ENCODE measurements around the gene DPH7. TPM values are rescaled to one million over a fixed set of nuclear protein-coding genes. Genes with fewer than 3 reads are reported as not detected.
"Not testable (repeated sequence)": the region's sequence is repeated elsewhere in the genome, so short reads cannot be mapped to it uniquely, and the experiment has no call there.

DPH7 gene
- total RNA-seq: 10 to 100 TPM; 36.5 to 38.3 TPM

DNA sequence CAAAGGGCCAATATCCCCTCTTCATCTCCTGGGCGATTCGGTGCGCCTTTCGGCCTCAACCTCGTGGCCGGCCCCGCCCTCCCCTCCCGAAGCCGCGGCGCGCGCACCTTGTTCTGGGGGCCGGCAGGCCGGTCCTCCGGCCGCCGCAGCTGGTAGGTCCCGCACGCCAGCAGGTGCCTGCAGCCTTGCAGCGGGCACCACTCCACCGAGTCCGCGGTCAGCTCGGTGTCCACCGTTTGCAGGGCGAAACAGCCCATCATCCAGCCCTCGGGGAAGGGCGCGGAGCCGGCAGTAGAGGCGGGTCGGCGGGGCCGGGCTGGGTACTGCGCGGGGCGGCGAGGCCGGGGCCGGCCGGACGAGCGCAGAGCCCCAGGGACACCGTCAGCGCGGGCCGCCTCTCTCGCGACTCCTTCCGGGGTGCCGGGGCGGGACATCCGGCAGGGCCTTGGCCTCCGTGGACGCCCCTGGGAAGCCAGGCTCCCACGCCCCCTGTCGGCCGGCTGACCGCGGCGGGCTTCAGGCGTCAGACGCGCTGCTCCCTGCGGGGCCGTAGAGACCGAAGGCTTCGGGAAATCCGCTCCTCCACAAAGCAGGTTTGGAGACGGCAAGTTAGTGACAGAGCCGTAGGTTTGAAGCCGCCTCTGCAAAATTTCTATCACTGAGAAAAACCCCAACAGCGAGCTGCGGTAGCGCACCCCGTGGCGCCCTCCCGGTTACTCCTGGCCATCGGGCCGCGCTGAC, at the start of gene DPH7:
TSS of gene DPH7 (minus strand) at position 408 of the 741 bp plus-strand sequence. CDS start at position 260, 148 bp downstream.
- ChIA-PET POLR2A (interaction anchor here (0.5 to 1.6 kb wide), 4 partner anchors 10 to 40 kb away, joined by 4 to 8 read pairs (median 6); partner anchors contain the start of genes EHMT1 and ZMYND19), CTCF (interaction anchor here (0.7 to 1.5 kb wide), 11 partner anchors 8 to 94 kb away, joined by 3 to 8 read pairs (median 3); no protein-coding TSS in a partner anchor)

DNA sequence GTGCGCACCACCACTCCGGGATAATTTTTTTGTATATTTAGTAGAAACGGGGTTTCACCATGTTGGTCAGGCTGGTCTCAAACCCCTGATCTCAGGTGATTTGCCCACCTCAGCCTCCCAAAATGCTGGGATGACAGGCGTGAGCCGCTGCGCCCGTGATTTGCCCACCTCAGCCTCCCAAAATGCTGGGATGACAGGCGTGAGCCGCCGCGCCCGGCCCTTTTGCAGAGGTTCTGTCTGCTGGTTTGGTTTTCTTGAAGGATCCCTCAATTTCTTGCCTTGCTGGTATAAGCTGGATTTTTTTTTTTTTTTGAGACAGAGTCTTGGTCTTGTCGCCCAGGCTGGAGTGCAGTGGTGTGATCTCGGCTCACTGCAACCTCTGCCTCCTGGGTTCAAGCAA, 48.7 kb upstream of the DPH7 start:
- CTCF ChIA-PET: interaction anchor here (1.6 kb wide), 1 partner anchor 22 kb away, joined by 3 read pairs; the partner anchor contains the start of gene ARRDC1
- POLR2A ChIA-PET: interaction anchor here (1.7 kb wide), 1 partner anchor 9 kb away, joined by 5 read pairs; no protein-coding TSS in a partner anchor

DNA sequence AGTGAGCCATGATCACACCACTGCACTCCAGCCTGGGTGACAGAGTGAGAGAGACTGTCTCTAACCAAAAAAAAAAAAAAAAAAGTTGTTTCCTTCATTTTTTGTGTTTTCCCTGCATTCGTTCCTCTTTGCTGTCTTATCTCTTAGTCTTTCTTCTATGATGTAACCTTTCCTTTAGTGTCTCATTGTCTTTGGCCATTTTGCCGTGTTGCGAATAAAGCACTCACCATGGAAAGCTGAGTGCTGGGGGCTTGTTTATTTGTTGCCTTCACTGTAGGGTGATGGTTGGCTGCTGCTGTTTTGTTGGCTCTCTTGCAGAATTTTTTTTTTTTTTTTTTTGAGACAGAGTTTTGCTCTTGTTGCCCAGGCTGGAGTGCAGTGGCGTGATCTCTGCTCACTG, 47.7 kb upstream of the DPH7 start:
- CTCF ChIA-PET: interaction anchor here (0.7 kb wide), 1 partner anchor 108 kb away, joined by 4 read pairs; no protein-coding TSS in a partner anchor
- POLR2A ChIA-PET: interaction anchor here (0.6 to 0.7 kb wide), 2 partner anchors 34 to 497 kb away, joined by 4 to 7 read pairs; no protein-coding TSS in a partner anchor

DNA sequence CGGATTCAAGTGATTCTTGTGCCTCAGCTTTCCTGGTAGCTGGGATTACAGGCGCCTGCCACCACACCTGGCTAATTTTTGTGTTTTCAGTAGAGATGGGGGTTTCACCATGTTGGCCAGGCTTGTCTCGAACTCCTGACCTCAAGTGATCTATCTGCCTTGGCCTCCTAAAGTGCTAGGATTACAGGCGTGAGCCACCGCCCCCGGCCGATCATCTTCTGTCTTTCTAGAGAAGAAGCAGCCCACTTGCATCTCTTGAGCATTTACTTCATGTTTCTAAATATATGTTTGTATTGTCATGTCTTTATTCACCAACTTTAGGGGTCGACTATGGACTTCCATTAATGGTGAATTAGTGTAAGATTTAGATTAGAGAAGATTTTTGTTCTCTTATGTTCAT, 43.5 kb upstream of the DPH7 start:
- POLR2A ChIA-PET: not testable (repeated sequence)
- CTCF ChIA-PET: interaction anchor here (1.2 kb wide), 1 partner anchor 51 kb away, joined by 4 read pairs; no protein-coding TSS in a partner anchor

DNA sequence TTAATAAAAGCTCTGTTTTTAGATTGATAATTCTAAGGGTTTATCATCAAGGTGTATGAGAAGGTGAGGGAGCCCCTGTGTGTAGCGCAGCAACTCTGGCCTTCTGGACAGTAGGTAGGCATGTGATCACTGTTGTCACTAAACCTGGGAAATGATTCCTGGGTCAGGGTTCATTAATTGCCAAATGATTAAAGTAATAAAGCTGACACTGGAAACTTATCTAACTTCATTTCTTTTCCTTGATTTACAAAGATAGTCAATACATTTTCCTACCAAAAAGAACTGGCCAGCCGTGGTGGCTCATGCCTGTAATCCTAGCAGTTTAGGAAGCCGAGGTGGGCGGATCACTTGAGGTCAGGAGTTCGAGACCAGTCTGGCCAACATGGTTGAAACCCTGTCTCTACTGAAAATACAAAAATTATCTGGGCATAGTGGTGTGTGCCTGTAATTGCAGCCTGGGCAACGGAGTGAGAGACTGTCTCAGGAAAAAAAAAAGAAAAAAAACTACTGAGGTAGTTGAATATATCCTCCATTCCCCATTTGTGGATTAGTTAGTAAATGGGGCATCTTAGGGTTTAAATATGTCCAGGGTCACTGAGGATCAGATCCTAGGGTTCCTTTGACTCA, 42.5 kb upstream of the DPH7 start:
- POLR2A ChIA-PET: no interaction called here

DNA sequence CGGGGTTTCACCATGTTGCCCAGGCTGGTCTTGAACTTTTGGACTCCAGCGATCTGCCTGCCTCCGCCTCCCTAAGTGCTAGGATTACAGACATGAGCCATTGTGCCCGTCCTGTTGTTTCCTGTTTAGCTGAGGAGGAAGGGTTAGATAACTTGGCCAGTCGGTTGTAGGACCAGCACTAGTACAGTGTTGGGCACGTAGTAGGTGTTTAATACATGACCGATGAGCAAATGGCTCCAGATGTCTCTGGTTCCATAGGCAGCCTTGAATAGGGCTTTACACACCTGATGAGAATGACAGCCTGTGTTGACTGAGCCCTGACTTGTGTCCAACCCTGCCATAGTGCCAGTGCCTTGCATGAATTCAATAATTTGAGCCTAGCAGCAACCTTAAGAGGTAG, 41.9 kb upstream of the DPH7 start:
- ChIA-PET CTCF (no interaction called here), POLR2A (no interaction called here)

More for the DNA sequence above, 42.5 kb upstream of the DPH7 start:
- CTCF ChIA-PET: no interaction called here

DNA sequence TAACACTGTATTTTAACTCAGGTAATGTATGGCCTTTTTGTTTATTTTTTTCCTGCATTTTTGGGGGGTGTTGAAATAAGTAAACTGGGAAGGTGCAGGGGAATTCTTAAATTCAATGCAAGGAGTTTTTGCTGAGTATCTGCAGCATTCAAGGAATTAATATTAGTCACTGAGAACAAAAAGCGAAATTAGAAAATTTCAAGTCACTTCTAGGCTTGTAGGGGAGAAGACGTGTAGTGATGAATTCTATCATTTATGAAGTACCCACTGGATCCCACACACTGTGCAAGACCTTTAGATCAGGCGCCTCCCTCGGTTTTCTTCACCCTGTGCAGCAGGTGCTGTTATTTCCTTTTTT, 41.3 kb upstream of the DPH7 start:
- ChIA-PET CTCF (interaction anchor here (0.6 kb wide), 1 partner anchor 44 kb away, joined by 3 read pairs; no protein-coding TSS in a partner anchor), POLR2A (no interaction called here)

DNA sequence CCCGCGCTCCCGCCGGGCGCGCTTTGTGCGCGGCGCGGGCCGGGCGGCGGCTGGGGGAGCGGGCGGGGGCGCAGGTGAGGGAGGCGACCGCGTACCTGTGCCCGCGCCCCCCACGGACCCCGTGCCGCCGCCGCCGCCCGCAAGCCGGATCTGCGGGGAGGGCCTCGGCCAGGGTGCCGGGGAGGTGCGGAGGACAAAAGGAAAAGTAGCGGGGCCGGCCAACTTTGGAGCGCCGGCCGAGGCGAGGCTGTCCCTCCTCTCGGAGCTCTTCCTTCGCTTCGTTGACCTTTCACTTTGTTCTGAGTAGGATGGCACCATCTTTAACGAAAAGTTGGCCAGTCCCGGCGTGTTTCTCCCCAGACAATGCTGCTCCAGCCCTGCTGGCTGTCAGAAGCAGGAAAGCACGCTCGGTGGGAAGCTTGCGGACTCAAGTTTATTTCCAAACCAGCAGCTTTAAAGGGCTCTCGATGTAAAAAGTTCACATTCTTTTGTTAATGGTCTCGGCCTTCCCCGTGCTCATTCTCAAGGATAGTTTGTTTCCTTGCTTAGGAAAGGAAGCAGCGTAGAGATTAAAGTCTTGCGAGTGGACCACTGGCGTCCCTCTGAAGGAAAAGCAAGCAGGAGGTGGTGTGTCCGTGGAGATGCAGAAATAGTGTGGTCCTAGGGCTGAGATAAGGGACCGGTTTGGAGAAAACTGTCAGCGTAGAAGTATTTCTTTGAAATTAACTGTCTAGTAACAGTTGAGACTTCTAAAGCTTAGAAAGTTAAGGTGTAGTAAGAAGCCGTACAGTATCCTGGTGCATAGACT, 40.7 kb upstream of the DPH7 start:
- POLR2A ChIA-PET: interaction anchor here (0.6 to 1.6 kb wide), 4 partner anchors 14 to 40 kb away, joined by 3 to 8 read pairs (median 5); partner anchors contain the start of genes ARRDC1 and ZMYND19
- CTCF ChIA-PET: interaction anchor here (0.6 kb wide), 1 partner anchor 44 kb away, joined by 3 read pairs; no protein-coding TSS in a partner anchor

DNA sequence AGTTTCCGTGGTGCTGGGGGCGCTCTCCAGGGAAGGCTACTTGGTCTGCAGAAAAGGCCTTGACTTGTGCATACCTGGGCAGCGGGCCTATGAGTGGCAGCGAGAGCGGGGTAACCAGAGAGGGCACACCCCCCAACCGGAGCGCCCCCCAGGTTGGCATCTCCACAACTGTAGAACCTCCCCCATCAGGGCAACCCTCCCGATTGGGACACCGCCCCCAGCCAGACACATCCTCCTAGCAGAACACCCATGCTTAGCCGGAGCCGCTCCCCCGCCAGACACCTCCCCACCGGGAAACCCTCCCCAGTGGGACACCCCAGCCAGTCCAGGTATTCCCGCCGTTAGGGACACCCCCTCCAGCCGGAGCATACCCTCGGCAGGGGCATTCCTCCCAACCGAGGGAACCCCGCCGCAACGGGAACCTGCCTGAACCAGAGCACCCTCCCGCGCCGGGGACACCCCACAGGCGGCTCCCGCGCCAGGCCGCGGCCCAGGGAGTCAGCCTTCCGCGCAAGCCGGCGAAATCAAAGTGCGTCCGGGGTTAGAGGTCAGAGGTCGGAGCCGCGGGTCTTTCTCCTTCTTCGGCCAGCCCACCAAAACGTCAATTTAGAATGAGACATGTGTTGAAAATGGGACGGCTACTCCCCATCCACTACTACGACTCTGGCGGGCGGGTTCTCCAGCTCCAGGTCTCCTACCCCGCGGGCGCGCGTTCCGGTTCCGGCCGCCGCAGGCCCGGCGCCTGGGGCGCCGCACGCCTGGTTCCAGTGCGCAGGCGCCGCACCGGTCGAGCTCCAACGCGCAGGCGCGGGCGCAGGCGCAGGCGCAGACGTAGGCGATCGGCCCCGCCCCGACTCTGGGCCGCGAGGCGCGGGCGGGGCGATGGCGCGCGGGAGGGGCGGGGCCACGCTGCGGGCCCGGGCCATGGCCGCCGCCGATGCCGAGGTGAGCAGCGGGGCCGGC, 39.7 kb upstream of the DPH7 start, which contains the start of gene EHMT1:
TSS of gene EHMT1 (plus strand) at position 901 of the 963 bp plus-strand sequence. CDS start at position 925, 24 bp downstream.
- ChIA-PET POLR2A (interaction anchor here (0.6 to 1.6 kb wide), 4 partner anchors 10 to 39 kb away, joined by 3 to 8 read pairs (median 5); partner anchors contain the start of genes ARRDC1 and ZMYND19), CTCF (no interaction called here)

DNA sequence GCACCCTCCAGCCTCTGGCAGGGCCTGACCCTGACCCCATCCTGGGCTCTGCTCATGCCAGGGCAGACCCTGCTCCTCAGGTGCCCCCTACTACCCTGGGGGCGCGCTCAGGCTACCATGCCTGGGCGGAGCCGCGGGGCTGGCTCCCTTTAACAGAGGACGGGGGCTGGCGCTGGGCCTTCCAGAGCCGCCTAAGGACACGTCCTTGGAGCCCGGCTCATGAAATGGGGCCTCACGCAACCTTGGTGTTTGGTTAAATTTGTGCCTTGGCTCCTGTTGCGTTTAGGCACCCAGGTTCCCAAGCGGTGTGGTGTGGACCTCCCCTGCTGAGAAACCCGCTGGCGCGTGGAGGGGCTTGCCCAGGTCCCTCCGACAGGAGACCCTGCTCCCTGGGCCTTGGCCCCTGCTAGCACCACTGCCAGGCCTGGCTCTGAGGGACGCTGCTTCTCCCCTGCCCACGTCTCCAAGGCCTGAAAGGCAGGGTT, 36.7 kb upstream of the DPH7 start:
- CTCF ChIA-PET: no interaction called here
- POLR2A ChIA-PET: no interaction called here

DNA sequence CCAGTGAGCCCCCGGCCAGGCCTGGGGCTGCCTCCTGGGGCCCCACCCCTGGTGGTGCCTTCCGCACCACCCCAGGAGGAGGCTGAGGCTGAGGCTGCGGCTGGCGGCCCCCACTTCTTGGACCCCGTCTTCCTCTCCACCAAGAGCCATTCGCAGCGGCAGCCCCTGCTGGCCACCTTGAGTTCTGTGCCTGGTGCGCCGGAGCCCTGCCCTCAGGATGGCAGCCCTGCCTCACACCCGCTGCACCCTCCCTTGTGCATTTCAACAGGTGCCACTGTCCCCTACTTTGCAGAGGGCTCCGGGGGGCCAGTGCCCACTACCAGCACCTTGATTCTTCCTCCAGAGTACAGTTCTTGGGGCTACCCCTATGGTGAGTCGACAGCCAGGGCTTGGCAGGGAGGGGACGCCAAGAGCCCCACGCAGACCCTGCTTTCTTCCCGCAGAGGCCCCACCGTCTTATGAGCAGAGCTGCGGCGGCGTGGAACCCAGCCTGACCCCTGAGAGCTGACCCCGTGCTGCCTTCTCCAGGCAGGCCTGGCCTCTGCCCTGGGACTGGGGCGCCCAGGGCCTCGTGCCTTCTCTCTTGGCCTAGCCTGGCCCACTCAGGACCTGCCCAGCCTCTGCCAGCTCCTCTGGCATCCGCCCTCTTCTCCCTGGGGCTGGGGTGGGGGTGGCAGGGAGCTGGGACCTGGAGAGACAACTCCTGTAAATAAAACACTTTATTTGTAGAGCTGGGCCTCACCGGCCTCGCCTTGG, 36.1 kb upstream of the DPH7 start:
- CTCF ChIA-PET: no interaction called here
- POLR2A ChIA-PET: no interaction called here

DNA sequence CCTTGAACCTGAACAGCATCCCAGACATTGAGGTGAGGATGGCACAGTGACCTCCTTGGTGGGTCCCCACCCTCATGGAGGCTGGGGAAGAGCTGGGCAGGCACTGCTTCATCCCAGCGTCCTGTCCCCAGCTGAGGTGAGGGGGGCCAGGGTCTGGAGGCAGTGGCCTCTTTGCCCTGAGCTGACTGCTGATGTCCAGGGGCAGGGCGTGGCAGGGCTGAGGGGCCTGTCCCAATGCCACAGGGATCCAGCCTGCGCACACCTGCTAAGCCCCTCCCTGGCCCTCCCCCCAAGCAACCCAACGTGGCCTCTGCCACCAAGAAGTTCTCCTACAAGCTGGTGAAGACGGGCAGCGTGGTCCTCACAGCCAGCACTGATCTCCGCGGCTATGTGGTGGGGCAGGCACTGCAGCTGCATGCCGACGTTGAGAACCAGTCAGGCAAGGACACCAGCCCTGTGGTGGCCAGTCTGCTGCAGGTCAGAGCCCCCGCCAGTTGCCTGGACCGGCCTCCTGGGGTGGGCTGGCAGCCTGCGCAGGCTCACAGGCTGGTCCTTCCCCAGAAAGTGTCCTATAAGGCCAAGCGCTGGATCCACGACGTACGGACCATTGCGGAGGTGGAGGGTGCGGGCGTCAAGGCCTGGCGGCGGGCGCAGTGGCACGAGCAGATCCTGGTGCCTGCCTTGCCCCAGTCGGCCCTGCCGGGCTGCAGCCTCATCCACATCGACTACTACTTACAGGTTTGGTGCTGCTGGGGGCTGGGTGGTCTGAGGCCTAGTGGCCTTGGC, 35.2 kb upstream of the DPH7 start:
- ChIA-PET CTCF (no interaction called here), POLR2A (interaction anchor here (0.6 kb wide), 1 partner anchor 17 kb away, joined by 3 read pairs; no protein-coding TSS in a partner anchor)

DNA sequence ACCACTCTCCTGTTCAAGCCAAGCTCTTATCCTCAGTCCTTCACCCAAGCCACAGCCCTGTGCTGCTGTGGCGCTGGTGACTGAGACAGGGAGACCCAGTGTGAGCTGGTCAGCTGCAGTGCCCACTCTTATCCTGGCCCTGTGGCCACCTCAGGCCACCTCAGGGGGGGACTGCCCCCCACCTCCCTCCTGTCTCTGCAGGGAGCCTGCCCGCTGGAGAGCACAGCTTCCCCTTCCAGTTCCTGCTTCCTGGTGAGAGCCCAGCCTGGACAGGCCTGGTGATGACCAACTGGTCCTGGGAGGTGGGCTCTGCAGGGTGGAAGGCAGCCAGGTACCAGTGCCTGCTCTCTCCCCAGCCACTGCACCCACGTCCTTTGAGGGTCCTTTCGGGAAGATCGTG, 34.5 kb upstream of the DPH7 start:
- ChIA-PET CTCF (interaction anchor here (0.5 kb wide), 1 partner anchor 236 kb away, joined by 6 read pairs; no protein-coding TSS in a partner anchor), POLR2A (interaction anchor here (0.6 kb wide), 1 partner anchor 17 kb away, joined by 3 read pairs; no protein-coding TSS in a partner anchor)

DNA sequence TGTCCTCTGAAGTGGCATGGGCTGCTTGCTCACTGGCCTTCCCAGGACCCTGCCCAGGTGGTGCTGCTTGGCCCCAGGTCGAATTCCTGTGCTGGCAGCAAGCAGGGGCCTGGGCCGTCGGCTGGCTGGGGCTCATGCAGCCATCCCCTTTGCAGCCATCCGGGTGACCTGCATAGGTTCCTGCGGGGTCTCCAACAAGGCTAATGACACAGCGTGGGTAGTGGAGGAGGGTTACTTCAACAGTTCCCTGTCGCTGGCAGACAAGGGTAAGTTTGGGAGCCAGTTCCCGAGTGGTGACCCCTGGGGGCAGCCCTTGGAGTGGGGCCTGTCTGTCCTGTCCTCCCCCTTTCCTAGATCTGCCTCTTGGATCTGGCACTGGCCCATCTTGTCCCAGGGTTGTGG, 34.0 kb upstream of the DPH7 start:
- POLR2A ChIA-PET: no interaction called here

DNA sequence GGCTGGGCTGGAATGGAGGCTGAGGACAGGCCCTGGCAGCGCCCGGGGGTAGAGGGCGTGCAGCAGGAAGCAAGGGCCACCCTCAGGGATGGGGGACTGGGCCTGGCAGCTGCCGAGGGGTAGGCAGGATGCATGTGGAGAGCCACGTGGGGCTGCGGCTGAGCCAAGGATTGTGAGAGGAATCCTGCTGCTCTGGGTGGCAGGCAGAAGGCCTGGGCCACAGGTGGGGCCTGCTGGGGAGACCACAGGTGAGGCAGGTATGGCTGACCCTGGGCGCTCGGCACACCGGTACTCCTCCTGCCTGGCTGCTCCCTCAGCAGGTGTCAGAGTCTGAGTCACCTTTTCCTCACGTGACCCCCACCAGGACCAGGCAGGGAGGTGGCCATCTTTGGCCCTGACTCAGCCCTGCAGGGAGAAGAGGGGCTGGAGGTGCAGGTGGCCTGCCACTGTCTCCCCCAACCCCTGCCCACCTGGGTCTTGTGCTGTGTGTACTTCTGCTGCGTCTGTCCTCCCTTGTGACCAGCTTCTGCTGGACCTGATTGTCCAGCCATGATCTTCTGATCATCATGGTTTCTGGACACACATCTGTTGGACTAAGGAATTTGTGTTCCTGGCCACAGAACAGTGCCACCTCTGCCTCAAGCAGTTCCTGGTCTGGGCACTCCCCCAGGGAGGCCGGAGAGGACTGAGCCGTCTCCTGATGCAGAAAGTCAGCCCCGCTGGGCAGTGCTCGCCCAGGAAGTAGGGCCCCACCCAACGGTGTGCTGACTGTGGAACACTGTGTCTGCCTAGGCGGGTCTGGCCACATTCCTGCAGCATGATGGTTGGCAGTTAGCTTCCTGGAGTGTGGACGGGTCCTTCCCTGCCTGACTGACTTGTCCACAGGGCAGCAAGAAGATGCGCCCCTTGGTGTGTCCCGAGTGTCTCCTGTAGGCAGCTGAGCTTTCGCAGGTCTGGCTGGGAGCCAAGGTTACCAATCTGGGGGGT, 33.2 kb upstream of the DPH7 start:
- ChIA-PET CTCF (no interaction called here), POLR2A (no interaction called here)

More for the DNA sequence above, 34.0 kb upstream of the DPH7 start:
- CTCF ChIA-PET: no interaction called here

DNA sequence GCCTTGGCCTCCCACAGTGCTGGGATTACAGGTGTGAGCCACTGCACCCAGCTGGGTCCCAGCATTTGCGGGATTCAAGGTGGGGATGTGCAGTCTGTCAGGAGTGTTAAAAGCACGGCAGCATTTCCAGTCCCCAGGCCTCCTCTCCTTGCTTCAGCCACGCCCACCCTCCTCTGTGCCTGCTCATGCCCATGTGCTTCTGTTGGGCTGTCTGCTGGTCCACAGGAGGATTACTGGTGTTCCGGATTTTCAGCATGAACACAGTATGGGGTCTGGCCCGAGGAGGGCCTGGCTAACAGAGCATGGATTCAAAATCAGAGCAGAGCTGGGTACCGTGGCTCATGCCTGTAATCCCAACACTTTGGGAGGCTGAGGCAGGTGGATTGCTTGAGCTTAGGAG, 32.2 kb upstream of the DPH7 start:
- POLR2A ChIA-PET: no interaction called here
- CTCF ChIA-PET: no interaction called here
